HepG2 (cell line): Measurements from ENCODE around the gene NDUFS7. TPM values are rescaled to one million over a fixed set of nuclear protein-coding genes. Genes with fewer than 3 reads are reported as not detected.
A peak's percentile ranks its signal among the peaks of the same experiment; 100 is the strongest.

Experiments
- ATF7-NPFF ChIP-seq: sonication (generic); formaldehyde crosslinking; IDR thresholded peaks from 2 replicates; pipeline ENCODE4 v1.8.1; 2023; ENCODE audit warnings: mild to moderate bottlenecking, low read depth, missing genetic modification reagents, moderate library complexity
- ELK4 ChIP-seq: sonication (generic); formaldehyde crosslinking; IDR thresholded peaks from 2 replicates; pipeline ENCODE4 v1.9.0; 2021; ENCODE audit warnings: missing genetic modification reagents, borderline replicate concordance
- GMEB2 ChIP-seq: IDR thresholded peaks from 2 replicates; pipeline ENCODE4 v1.6.1; 2016; ENCODE audit warnings: missing biosample characterization, missing genetic modification reagents, low read depth
- HMGXB4 ChIP-seq, 2 experiments: sonication (generic) in 1 of 2; formaldehyde crosslinking in 1 of 2; IDR thresholded peaks; 2 replicates each; pipeline versions ENCODE4 v1.4.0 to v1.6.1; 2018 to 2020; ENCODE audit warnings: missing genetic modification reagents in 2 of 2, borderline replicate concordance in 1 of 2, low read depth in 1 of 2, mild to moderate bottlenecking in 1 of 2, missing biosample characterization in 1 of 2
- HNF4A ChIP-seq: sonication (generic); formaldehyde crosslinking; IDR thresholded peaks from 2 replicates; pipeline ENCODE4 v1.4.0; 2020; ENCODE audit warnings: missing genetic modification reagents
- PAX8 ChIP-seq: sonication (generic); formaldehyde crosslinking; IDR thresholded peaks from 2 replicates; pipeline ENCODE4 v1.8.0; 2022; ENCODE audit warnings: mild to moderate bottlenecking, missing genetic modification reagents, borderline replicate concordance
- RARA ChIP-seq: IDR thresholded peaks from 2 replicates; pipeline ENCODE4 v1.6.1; 2016; ENCODE audit warnings: missing genetic modification reagents, missing compliant biosample characterization
- RNF2 ChIP-seq: fragments of 450-650 bp; conservative IDR thresholded peaks from 2 replicates; pipeline ENCODE4 v1.6.1; 2016; ENCODE audit warnings: low read depth
- SKI ChIP-seq: fragments of 450-650 bp; IDR thresholded peaks from one replicate; pipeline ENCODE4 v1.6.1; 2018; ENCODE audit warnings: mild to moderate bottlenecking; ENCODE audit not compliant: partially characterized antibody
- SP4 ChIP-seq: sonication (generic); formaldehyde crosslinking; IDR thresholded peaks from 2 replicates; pipeline ENCODE4 v1.8.1; 2023; ENCODE audit warnings: mild to moderate bottlenecking, missing genetic modification reagents
- TBX2 ChIP-seq: sonication (generic); formaldehyde crosslinking; IDR thresholded peaks from 2 replicates; pipeline ENCODE4 v1.5.0; 2020; ENCODE audit warnings: missing genetic modification reagents, mild to moderate bottlenecking, borderline replicate concordance
- ZBTB33 ChIP-seq: sonication (generic); formaldehyde crosslinking; IDR thresholded peaks from 2 replicates; pipeline ENCODE4 v1.4.0; 2020; ENCODE audit warnings: missing genetic modification reagents
- ZFP36 ChIP-seq: fragments of 150-350 bp; IDR thresholded peaks from 2 replicates; pipeline ENCODE4 v1.6.1; 2018; ENCODE audit warnings: borderline replicate concordance, low read length, low read depth; ENCODE audit not compliant: partially characterized antibody
- ZNF431 ChIP-seq: sonication (generic); formaldehyde crosslinking; IDR thresholded peaks from 2 replicates; pipeline ENCODE4 v1.9.0; 2022; ENCODE audit warnings: missing genetic modification reagents, low read depth, mild to moderate bottlenecking, borderline replicate concordance
- ZNF432 ChIP-seq: sonication (generic); formaldehyde crosslinking; IDR thresholded peaks from 2 replicates; pipeline ENCODE4 v1.5.0; 2020; ENCODE audit warnings: missing genetic modification reagents, mild to moderate bottlenecking, borderline replicate concordance
- ZNF563 ChIP-seq: sonication (generic); formaldehyde crosslinking; IDR thresholded peaks from 2 replicates; pipeline ENCODE4 v1.8.0; 2022; ENCODE audit warnings: mild to moderate bottlenecking, moderate library complexity, missing genetic modification reagents
- ZNF790 ChIP-seq: sonication (generic); formaldehyde crosslinking; IDR thresholded peaks from 2 replicates; pipeline ENCODE4 v1.8.0; 2022; ENCODE audit warnings: missing genetic modification reagents, mild to moderate bottlenecking, borderline replicate concordance
- ZNF883 ChIP-seq: sonication (generic); formaldehyde crosslinking; IDR thresholded peaks from 2 replicates; pipeline ENCODE4 v1.5.1; 2020; ENCODE audit warnings: mild to moderate bottlenecking, missing genetic modification reagents; ENCODE audit errors: not compliant biosample characterization
- ZUFSP ChIP-seq: sonication (generic); formaldehyde crosslinking; IDR thresholded peaks from 2 replicates; pipeline ENCODE4 v1.9.0; 2021; ENCODE audit warnings: missing genetic modification reagents, mild to moderate bottlenecking, borderline replicate concordance
- polyA plus RNA-seq, 8 experiments: library from polyadenylated mRNA; depleted of rRNA in 3 of 8; stranded (reverse) in 7 of 8; unstranded in 1 of 8; fragments of >200 nt; fragmentation: Illumina TruSeq in 4 of 8; extraction: Trizol in 4 of 8; gene quantifications; 2 replicates each; pipeline versions ENCODE4 v1.2.1 to v1.2.3, GENCODE V29; 2011 to 2016; ENCODE audit warnings: low read depth in 4 of 8, missing spikeins in 1 of 8, mixed read lengths in 1 of 8; ENCODE audit not compliant: insufficient read depth in 1 of 8
- total RNA-seq, 5 experiments: library from RNA; depleted of rRNA; stranded (reverse); fragments of >200 nt; fragmentation: Illumina TruSeq; extraction: Trizol; gene quantifications; 2 replicates each; pipeline ENCODE4 v1.2.3, GENCODE V29; 2016; ENCODE audit warnings: low read depth in 1 of 5

Gene NDUFS7
- total and polyA plus RNA-seq, 2 of the 13 experiments (the other 11 are each of a cell fraction or from before 2014, with no cell fraction given), result 34.3 to 66.9 TPM

- TF ChIP-seq HMGXB4 (CRISPR knock-in tag; IDR thresholded peaks at IDR 0.05; ENCODE audit: borderline replicate concordance in 1 of 2, low read depth in 1 of 2) (0 out of 4 replicates have a peak, but pooled peaks of 1 of the 2 experiments have one; percentile 19), ZFP36 (no peak), ZUFSP (CRISPR knock-in tag) (no peak), ZNF883 (no peak), HNF4A (CRISPR knock-in tag) (peak; percentile 4; the same call in 1 of the 2 replicates), RNF2 (no peak), ELK4 (CRISPR knock-in tag) (no peak), SP4 (CRISPR knock-in tag) (no peak), TBX2 (CRISPR knock-in tag) (0 out of 2 replicates have a peak, but pooled peaks have one; percentile 43), ZBTB33 (CRISPR knock-in tag) (peak; percentile 84; the same call in 1 of the 2 replicates), RARA (CRISPR knock-in tag) (peak; percentile 54; the same call in 1 of the 2 replicates), GMEB2 (CRISPR knock-in tag) (no peak), PAX8 (CRISPR knock-in tag) (no peak), SKI (peak; percentile 36), ATF7-NPFF (CRISPR knock-in tag) (0 out of 2 replicates have a peak, but pooled peaks have one; percentile 35), ZNF790 (no peak), ZNF432 (no peak), ZNF563 (CRISPR knock-in tag) (no peak), ZNF431 (CRISPR knock-in tag) (no peak)
Observed at GRCh38 chr19:1377965-1378785, 5.5 kb upstream of the NDUFS7 start (continued).
